Ascending aorta (tissue), 2 donors: Measurements from ENCODE around the gene DUSP16. TPM values are rescaled to one million over a fixed set of nuclear protein-coding genes. Genes with fewer than 3 reads are reported as not detected.
A peak's percentile ranks its signal among the peaks of the same experiment; 100 is the strongest.

Experiments
- DNase-seq, 2 donors: peaks; one replicate each; pipeline ENCODE4 v3.0.0-alpha.2; 2019; ENCODE audit warnings: low spot score in 2 of 2
- H3K27ac ChIP-seq, 2 donors: fragments of 200-600 bp; sonication (generic); one replicate each; pipeline ENCODE4 v1.5.1; 2016 to 2017; ENCODE audit warnings: mild to moderate bottlenecking in 1 of 2
- H3K27me3 ChIP-seq: fragments of 200-600 bp; sonication (generic); one replicate; pipeline ENCODE4 v1.5.1; 2017
- H3K36me3 ChIP-seq, 2 donors: fragments of 200-600 bp; sonication (generic); one replicate each; pipeline ENCODE4 v1.5.1; 2016
- H3K4me1 ChIP-seq, 2 donors: fragments of 200-600 bp; sonication (generic); one replicate each; pipeline ENCODE4 v1.5.1; 2016 to 2017; ENCODE audit warnings: mild to moderate bottlenecking in 1 of 2
- H3K4me3 ChIP-seq, 2 donors: fragments of 200-600 bp; sonication (generic); one replicate each; pipeline ENCODE4 v1.5.1; 2016 to 2017; ENCODE audit warnings: mild to moderate bottlenecking in 1 of 2
- H3K9me3 ChIP-seq, 2 donors: fragments of 200-600 bp; sonication (generic); one replicate each; pipeline ENCODE4 v1.5.1; 2016
- intact Hi-C: fragments of 100-400 bp; cut with DNase I; formaldehyde crosslinking; loops from one replicate; pipeline ENCODE4 v1.15.1; 2023
- total RNA-seq: library from RNA; depleted of rRNA; stranded (reverse); fragments of >200 nt; gene quantifications from one replicate; pipeline ENCODE4 v1.1.0, GENCODE V29; 2016
- TF ChIP-seq, protein P1 (sequence below), 3 experiments: fragments of 200-600 bp in 2 of 3; fragments of 450-650 bp in 1 of 3; sonication (generic) in 2 of 3; IDR thresholded peaks; one replicate each; pipeline ENCODE4 v1.5.1; 2016 to 2019; ENCODE audit warnings: antibody characterized with exemption in 3 of 3, mild to moderate bottlenecking in 1 of 3, moderate library complexity in 1 of 3

DUSP16 gene
- total RNA-seq, 1 donor from 2014 or later, result 54.8 TPM

- H3K27me3 ChIP-seq, result no peaks in the 10 kb centered on the region
- no peak overlapping the region for H3K27ac ChIP-seq
- no peak overlapping the region for H3K4me3 ChIP-seq
- DNase-seq, result no peak
- no peaks in the 10 kb centered on the region for H3K9me3 ChIP-seq
- H3K36me3 ChIP-seq, result peaks cover 0 to 3% of the 10 kb centered on the region in 2 donors
- intact Hi-C loops, result no loop called here
- TF ChIP-seq, protein P1, sequence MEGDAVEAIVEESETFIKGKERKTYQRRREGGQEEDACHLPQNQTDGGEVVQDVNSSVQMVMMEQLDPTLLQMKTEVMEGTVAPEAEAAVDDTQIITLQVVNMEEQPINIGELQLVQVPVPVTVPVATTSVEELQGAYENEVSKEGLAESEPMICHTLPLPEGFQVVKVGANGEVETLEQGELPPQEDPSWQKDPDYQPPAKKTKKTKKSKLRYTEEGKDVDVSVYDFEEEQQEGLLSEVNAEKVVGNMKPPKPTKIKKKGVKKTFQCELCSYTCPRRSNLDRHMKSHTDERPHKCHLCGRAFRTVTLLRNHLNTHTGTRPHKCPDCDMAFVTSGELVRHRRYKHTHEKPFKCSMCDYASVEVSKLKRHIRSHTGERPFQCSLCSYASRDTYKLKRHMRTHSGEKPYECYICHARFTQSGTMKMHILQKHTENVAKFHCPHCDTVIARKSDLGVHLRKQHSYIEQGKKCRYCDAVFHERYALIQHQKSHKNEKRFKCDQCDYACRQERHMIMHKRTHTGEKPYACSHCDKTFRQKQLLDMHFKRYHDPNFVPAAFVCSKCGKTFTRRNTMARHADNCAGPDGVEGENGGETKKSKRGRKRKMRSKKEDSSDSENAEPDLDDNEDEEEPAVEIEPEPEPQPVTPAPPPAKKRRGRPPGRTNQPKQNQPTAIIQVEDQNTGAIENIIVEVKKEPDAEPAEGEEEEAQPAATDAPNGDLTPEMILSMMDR (IDR thresholded peaks at IDR 0.05), result no peak
- H3K4me1 ChIP-seq, result peaks cover 0 to 22% of the 10 kb centered on the region in 2 donors
Measured at GRCh38 chr12:12534975-12535374, 27.7 kb downstream of the DUSP16 start.

- Histone ChIP-seq H3K4me1 (peaks cover 0 to 22% of the 10 kb centered on the region in 2 donors), H3K36me3 (peaks cover 0 to 4% of the 10 kb centered on the region in 2 donors), H3K27ac (peak overlapping the region in 1 of 2 donors; percentile 8), H3K27me3 (no peaks in the 10 kb centered on the region), H3K9me3 (no peaks in the 10 kb centered on the region), H3K4me3 (no peak overlapping the region)
- TF ChIP-seq, protein P1 (IDR thresholded peaks at IDR 0.05), result no peak
- intact Hi-C loops, result no loop called here
- no peak for DNase-seq
Measured at GRCh38 chr12:12534166-12534866, 28.3 kb downstream of the DUSP16 start.

- TF ChIP-seq, protein P1 (IDR thresholded peaks at IDR 0.05), result no peak
- Histone ChIP-seq H3K9me3 (no peaks in the 10 kb centered on the region), H3K36me3 (peaks cover 0 to 4% of the 10 kb centered on the region in 2 donors), H3K4me3 (no peak overlapping the region), H3K27me3 (no peaks in the 10 kb centered on the region), H3K4me1 (peaks cover 0 to 20% of the 10 kb centered on the region in 2 donors), H3K27ac (peak overlapping the region; percentile 22 to 62)
- intact Hi-C loops, result no loop called here
- DNase-seq, result no peak
Measured at GRCh38 chr12:12533238-12533829, 29.3 kb downstream of the DUSP16 start.

- Histone ChIP-seq H3K27me3 (no peaks in the 10 kb centered on the region), H3K4me3 (no peak overlapping the region), H3K36me3 (peaks cover 0 to 4% of the 10 kb centered on the region in 2 donors), H3K9me3 (no peaks in the 10 kb centered on the region), H3K27ac (no peak overlapping the region), H3K4me1 (peaks cover 0 to 17% of the 10 kb centered on the region in 2 donors)
- TF ChIP-seq, protein P1 (IDR thresholded peaks at IDR 0.05), result no peak
- intact Hi-C loops, result no loop called here
- DNase-seq, result no peak
Measured at GRCh38 chr12:12531194-12531593, 31.5 kb downstream of the DUSP16 start.

GRCh38 chr12:12529783-12530421 is 32.8 kb downstream of the DUSP16 start:
- peaks cover 0 to 4% of the 10 kb centered on the region in 2 donors for H3K36me3 ChIP-seq
- intact Hi-C loops, result no loop called here
- no peaks in the 10 kb centered on the region for H3K9me3 ChIP-seq
- H3K4me3 ChIP-seq, result no peak overlapping the region
- H3K27me3 ChIP-seq, result no peaks in the 10 kb centered on the region
- TF ChIP-seq, protein P1 (IDR thresholded peaks at IDR 0.05), result no peak
- no peak overlapping the region for H3K27ac ChIP-seq
- no peak for DNase-seq
- H3K4me1 ChIP-seq, result peaks cover 0 to 15% of the 10 kb centered on the region in 2 donors
